Esophagus (tissue), 2 donors: ENCODE results near the gene USP12. TPM values are rescaled to one million over a fixed set of nuclear protein-coding genes. Genes with fewer than 3 reads are reported as not detected.
"Not testable (repeated sequence)": the region's sequence is repeated elsewhere in the genome, so short reads cannot be mapped to it uniquely, and the experiment has no call there.

Experiments
- H3K27ac ChIP-seq, 2 donors: one replicate each; pipeline ENCODE4 v1.5.1; 2013; ENCODE audit warnings: low read depth in 2 of 2, mild to moderate bottlenecking in 2 of 2, inconsistent platforms in 1 of 2, low read length in 1 of 2, moderate library complexity in 1 of 2
- H3K27me3 ChIP-seq, 2 donors: one replicate each; pipeline ENCODE4 v1.6.1; 2013; ENCODE audit warnings: low read length in 2 of 2, control low read depth in 1 of 2, mild to moderate bottlenecking in 1 of 2; ENCODE audit not compliant: insufficient read depth in 2 of 2, control insufficient read depth in 1 of 2
- H3K36me3 ChIP-seq, 2 donors: one replicate each; pipeline ENCODE4 v1.6.1; 2013; ENCODE audit warnings: low read length in 1 of 2; ENCODE audit not compliant: control insufficient read depth in 2 of 2, insufficient read depth in 2 of 2
- H3K4me1 ChIP-seq, 2 donors: one replicate each; pipeline ENCODE4 v1.6.1; 2013; ENCODE audit warnings: low read length in 1 of 2; ENCODE audit not compliant: control insufficient read depth in 2 of 2, insufficient read depth in 2 of 2
- H3K4me3 ChIP-seq, 2 donors: one replicate each; pipeline ENCODE4 v1.5.1; 2013; ENCODE audit warnings: low read length in 2 of 2, mild to moderate bottlenecking in 2 of 2, low read depth in 1 of 2, moderate library complexity in 1 of 2
- H3K9me3 ChIP-seq, 2 donors: one replicate each; pipeline ENCODE4 v1.6.1; 2013; ENCODE audit warnings: mild to moderate bottlenecking in 2 of 2, low read depth in 1 of 2, low read length in 1 of 2, moderate library complexity in 1 of 2; ENCODE audit not compliant: control insufficient read depth in 2 of 2, insufficient read depth in 1 of 2
- WGBS, 2 donors: extraction: QIAGEN DNeasy Blood & Tissue Kit; methylation state at CpG; one replicate each; pipeline ENCODE4 v1.1.7; 2013; 5-methylcytosine and 5-hydroxymethylcytosine counted together
- polyA plus RNA-seq, 2 donors: library from polyadenylated mRNA; stranded (reverse); fragments of 200-250 nt; gene quantifications; one replicate each; pipeline ENCODE4 v1.2.3, GENCODE V29; 2013
- donor health status: healthy with polysubstance abuse.
- donor health status: Bipolar disorder and iron deficiency.

USP12 gene
- polyA plus RNA-seq, 2 donors: 3.5 to 6.0 TPM

DNA sequence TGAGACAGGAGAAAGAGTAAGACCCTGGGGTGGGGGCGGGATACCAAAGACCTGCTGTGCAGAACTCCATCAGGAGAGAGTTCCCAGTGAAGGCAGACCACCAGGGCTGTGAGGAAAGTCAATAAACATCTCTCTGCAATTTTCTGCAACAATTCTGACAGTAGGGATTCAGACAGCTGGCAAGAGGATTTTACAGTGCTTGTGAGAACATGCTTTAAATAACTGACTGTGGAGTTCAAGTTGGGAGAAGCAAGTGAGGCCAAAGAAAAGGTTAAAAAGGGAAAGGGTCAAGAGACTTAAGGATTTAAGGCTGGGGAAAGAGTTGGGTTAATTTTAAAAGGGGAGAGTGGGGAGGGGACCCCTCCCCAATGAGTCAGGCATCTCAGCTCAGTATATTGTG lies 98.4 kb downstream of the USP12 start:
- no peaks in the 10 kb centered on the region for H3K9me3 ChIP-seq
- peaks cover 2 to 4% of the 10 kb centered on the region in 2 donors for H3K36me3 ChIP-seq
- no peak overlapping the region for H3K4me3 ChIP-seq
- peaks cover 0 to 2% of the 10 kb centered on the region in 2 donors for H3K4me1 ChIP-seq
- no peak overlapping the region for H3K27ac ChIP-seq
- 74 to 76% methylated on average over 1 of the region's 1 CpG for WGBS, 2 donors
- no peaks in the 10 kb centered on the region for H3K27me3 ChIP-seq

GRCh38 chr13:27066123-27066522 lies 105.5 kb downstream of the USP12 start:
- H3K9me3 ChIP-seq, H3K27me3 ChIP-seq, H3K27ac ChIP-seq, H3K36me3 ChIP-seq, H3K4me1 ChIP-seq, H3K4me3 ChIP-seq: not testable (repeated sequence)
- WGBS, 2 donors: 98 to 100% methylated on average over 1 of the region's 1 CpG

DNA sequence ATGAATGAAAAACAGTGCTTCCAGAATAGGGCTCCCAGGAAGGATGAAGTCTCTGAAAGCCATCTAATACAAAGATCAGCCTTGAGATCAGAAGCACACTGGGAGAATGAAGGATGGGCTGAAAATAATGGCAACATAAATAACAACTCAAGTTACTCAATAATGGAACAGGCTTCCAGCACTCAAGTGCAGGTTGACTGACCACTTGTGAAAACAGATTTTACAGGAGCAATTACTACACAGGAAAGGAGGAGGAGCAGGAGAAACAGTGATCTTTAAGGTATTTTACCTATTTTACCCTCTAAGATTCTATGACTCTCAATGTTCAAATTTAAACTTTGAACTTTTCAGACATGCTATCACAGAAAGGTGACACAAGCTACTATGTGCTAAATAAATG lies 106.0 kb downstream of the USP12 start:
- no peaks in the 10 kb centered on the region for H3K4me1 ChIP-seq
- H3K4me3 ChIP-seq: no peak overlapping the region
- H3K9me3 ChIP-seq: no peaks in the 10 kb centered on the region
- no peaks in the 10 kb centered on the region for H3K36me3 ChIP-seq
- no peaks in the 10 kb centered on the region for H3K27me3 ChIP-seq
- H3K27ac ChIP-seq: no peak overlapping the region

DNA sequence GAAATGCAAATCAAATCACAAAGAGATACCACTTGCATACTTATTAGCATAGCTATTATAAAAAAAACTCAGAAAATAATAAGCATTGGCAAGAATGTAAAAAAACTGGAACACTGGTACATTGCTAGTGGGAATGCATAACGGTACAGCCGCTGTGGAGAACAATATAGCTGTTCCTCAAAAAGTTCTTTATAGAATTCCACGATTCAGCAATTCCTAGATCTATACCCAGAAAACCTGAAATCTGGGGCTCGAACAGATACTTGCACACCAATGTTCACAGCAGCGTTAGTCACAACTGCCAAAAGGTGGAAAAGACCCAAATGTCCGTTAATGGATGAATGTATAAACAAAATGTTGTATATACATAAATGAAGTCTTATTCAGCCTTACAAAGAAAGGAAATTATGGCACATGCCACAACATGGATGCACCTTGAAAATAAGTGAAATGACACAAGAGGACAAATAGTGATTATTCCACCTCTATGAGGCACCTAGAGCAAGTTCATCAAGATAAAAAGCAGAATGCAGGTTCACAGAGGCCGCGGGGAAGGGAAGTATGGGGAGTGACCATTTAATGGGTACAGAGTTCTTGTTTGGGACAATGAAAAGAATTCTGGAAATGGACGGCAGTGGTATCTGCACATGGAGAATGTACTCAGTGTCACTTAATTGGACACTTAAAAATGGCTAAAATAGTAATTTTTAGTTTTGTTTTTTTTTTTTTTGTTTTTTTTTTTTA lies 107.2 kb downstream of the USP12 start:
- Histone ChIP-seq H3K36me3 (no peaks in the 10 kb centered on the region), H3K4me1 (no peaks in the 10 kb centered on the region), H3K9me3 (no peaks in the 10 kb centered on the region), H3K4me3 (no peak overlapping the region), H3K27ac (no peak overlapping the region), H3K27me3 (no peaks in the 10 kb centered on the region)
- WGBS, 2 donors: 82% methylated on average over 9 of the region's 9 CpGs

DNA sequence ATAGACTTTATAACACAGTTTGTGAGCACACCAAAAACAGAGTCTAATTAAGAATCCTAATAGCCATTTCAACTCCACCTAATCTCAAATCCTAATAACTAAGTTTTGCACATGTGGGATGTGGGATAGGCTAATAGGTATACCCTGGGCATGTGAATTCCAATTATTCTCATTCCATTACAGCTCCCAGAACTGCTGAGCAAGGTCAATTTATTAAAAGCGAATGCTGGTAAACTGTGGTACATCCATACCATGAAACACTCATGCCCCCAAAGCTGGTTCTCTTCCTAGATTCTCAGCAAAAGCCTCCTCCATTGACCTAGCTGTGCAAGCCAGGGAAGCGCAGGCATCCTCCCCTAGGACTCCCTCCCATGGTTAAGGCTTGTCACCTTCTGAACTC lies 113.8 kb downstream of the USP12 start:
- Histone ChIP-seq H3K9me3 (no peaks in the 10 kb centered on the region), H3K27me3 (no peaks in the 10 kb centered on the region), H3K4me3 (no peak overlapping the region), H3K4me1 (peaks cover 4 to 9% of the 10 kb centered on the region in 2 donors), H3K27ac (no peak overlapping the region), H3K36me3 (no peaks in the 10 kb centered on the region)
- WGBS, 2 donors: 95% methylated on average over 2 of the region's 2 CpGs

DNA sequence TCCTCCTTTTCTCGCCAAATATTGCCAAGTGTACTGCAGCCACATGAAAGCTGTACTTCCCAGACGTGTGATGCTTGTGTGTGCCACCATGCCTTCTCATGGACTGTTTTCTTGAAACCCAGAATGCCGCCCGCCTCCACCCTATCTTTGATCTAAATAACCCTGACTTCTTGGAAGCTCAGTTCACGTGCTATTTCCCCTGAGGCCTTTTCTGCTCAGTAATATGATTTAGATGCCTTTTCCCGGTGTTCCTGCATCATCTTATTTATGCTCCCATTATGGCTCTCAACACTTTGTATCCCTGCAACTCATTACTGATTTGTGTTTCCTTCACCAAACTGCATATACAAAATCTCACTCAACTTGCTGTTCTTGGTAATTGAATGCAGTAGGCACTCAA lies 116.1 kb downstream of the USP12 start:
- no peaks in the 10 kb centered on the region for H3K36me3 ChIP-seq
- 69 to 75% methylated on average over 6 of the region's 6 CpGs for WGBS, 2 donors
- peaks cover 5 to 9% of the 10 kb centered on the region in 2 donors for H3K4me1 ChIP-seq
- no peak overlapping the region for H3K4me3 ChIP-seq
- no peak overlapping the region for H3K27ac ChIP-seq
- H3K9me3 ChIP-seq: peaks cover 0 to 2% of the 10 kb centered on the region in 2 donors
- no peaks in the 10 kb centered on the region for H3K27me3 ChIP-seq

DNA sequence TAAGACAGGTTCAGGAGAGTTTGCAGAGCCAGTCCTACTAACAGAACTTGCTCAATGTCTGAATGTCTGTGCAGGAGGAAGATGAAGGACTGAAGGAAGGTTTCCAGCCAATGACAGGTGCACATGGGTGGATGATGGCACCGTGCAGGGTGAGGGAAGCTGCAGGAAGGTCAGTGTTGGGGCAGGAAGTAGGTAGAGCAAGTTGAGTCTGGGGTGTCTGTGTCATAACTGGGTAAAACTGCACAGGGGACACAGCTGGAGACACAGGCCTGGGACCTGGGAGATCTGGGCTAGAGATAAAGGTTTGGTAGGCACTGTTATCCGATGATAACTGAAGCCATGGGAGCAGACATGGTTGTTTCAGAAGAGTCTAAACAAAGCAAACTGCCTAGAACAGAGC lies 116.9 kb downstream of the USP12 start:
- no peaks in the 10 kb centered on the region for H3K36me3 ChIP-seq
- no peak overlapping the region for H3K4me3 ChIP-seq
- H3K27ac ChIP-seq: peak overlapping the region; percentile 11 to 26
- peaks cover 5 to 9% of the 10 kb centered on the region in 2 donors for H3K4me1 ChIP-seq
- H3K27me3 ChIP-seq: no peaks in the 10 kb centered on the region
- WGBS, 2 donors: 71 to 84% methylated on average over 2 of the region's 2 CpGs
- H3K9me3 ChIP-seq: peaks cover 0 to 4% of the 10 kb centered on the region in 2 donors

DNA sequence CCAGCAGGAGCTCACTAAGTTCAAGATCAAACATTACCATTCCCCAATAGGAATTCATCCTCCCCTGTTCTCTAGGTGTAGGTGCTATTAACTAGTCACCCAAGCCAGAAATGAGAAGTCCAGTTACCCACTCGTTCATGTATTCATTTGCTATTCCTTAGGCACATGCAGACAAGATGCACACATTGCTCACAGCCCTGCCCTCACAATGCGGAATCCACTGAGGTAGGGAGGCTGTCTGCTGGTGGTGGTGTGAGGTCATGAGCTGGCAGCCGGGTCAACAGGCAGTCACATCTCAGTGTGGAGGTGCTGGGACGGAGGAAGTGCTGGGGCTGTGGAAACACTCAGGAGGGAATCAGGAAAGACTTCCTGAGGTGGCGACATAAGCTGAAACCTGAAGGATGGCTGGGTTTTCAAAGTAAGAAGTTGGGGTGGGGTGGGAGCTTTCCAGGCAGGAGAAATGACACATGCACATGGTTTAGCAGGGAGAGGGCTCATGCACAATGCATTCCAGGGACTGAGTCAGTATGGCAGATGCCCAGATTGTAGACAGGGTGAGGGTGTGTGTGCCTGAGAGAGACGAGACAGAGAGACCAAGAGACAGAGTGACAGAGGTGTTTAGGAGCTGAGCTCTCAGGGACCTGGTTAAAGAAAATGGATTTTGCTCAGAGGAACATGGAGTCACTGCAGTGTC lies 117.6 kb downstream of the USP12 start:
- H3K4me1 ChIP-seq: peaks cover 5 to 9% of the 10 kb centered on the region in 2 donors
- 58 to 64% methylated on average over 6 of the region's 6 CpGs for WGBS, 2 donors
- H3K27ac ChIP-seq: peak overlapping the region; percentile 26 to 70
- H3K27me3 ChIP-seq: no peaks in the 10 kb centered on the region
- H3K9me3 ChIP-seq: peaks cover 0 to 4% of the 10 kb centered on the region in 2 donors
- no peak overlapping the region for H3K4me3 ChIP-seq
- H3K36me3 ChIP-seq: no peaks in the 10 kb centered on the region

GRCh38 chr13:27053210-27053884 lies 118.3 kb downstream of the USP12 start:
- H3K27ac ChIP-seq: no peak overlapping the region
- peaks cover 5 to 9% of the 10 kb centered on the region in 2 donors for H3K4me1 ChIP-seq
- H3K9me3 ChIP-seq: peaks cover 0 to 4% of the 10 kb centered on the region in 2 donors
- no peak overlapping the region for H3K4me3 ChIP-seq
- 58 to 61% methylated on average over 10 of the region's 10 CpGs for WGBS, 2 donors
- H3K36me3 ChIP-seq: no peaks in the 10 kb centered on the region
- H3K27me3 ChIP-seq: no peaks in the 10 kb centered on the region
